T47D (cell line): ENCODE measurements around the gene KIRREL2.

ENCODE experiments used
- DNase-seq, 2 experiments: peaks; one replicate each; pipeline versions ENCODE4 v3.0.0 to v3.0.0-alpha.2; 2011 to 2012; ENCODE audit warnings: low read depth in 1 of 2, low spot score in 1 of 2
- JUND ChIP-seq: IDR thresholded peaks from 2 replicates; pipeline ENCODE4 v1.6.1; 2012; ENCODE audit warnings: low read depth
- in situ Hi-C: cut with HindIII; loops from 2 replicates; pipeline ENCODE4 v1.10.0; 2016; ENCODE audit warnings: low sequenced_read_pairs, low pct_unique_long_range_greater_than_20kb

The KIRREL2 gene

DNA sequence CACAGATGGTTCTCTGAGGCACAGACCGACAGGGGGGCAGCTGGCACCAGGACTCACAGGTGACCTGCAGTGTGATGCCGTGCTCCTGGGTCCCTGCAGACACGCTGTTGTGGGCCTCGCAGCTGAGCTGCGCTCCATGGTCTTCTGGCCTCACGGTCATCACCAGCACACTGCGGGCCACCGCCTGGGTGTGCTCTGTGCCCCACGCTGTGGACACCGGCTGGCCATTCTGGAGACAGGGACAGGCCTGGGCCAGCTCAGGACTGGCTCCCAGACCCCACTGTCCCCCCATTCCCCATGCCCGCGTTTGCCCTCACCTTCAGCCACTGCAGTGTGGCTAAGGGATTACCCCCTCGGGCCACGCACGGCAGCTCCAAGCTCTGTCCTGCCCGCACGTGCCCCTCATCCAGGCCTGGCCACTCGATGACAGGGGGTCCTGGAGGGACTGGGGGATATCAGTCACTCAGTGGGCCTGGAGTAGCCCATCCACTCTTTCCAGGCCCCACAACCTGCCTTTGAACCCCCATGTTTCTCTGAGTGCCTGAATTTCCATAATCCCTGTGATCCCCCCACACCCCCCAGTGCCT is 7.7 kb upstream of the KIRREL2 start:
- no peak for TF ChIP-seq JUND
- in situ Hi-C loops: no loop called here

GRCh38 chr19:35851213-35852028 is 5.3 kb upstream of the KIRREL2 start:
- in situ Hi-C loops: no loop called here
- TF ChIP-seq JUND: no peak
- DNase-seq: no peak

More for the DNA sequence above, 7.7 kb upstream of the KIRREL2 start:
- no peak for DNase-seq

- DNase-seq: no peak
- in situ Hi-C loops: no loop called here
- no peak for TF ChIP-seq JUND
Observed at GRCh38 chr19:35852029-35852780, 4.5 kb upstream of the KIRREL2 start, which contains the start of gene NPHS1. Gene NPHS1 (minus strand): TSS chr19:35852504. CDS start chr19:35851837, 667 bp downstream.

DNA sequence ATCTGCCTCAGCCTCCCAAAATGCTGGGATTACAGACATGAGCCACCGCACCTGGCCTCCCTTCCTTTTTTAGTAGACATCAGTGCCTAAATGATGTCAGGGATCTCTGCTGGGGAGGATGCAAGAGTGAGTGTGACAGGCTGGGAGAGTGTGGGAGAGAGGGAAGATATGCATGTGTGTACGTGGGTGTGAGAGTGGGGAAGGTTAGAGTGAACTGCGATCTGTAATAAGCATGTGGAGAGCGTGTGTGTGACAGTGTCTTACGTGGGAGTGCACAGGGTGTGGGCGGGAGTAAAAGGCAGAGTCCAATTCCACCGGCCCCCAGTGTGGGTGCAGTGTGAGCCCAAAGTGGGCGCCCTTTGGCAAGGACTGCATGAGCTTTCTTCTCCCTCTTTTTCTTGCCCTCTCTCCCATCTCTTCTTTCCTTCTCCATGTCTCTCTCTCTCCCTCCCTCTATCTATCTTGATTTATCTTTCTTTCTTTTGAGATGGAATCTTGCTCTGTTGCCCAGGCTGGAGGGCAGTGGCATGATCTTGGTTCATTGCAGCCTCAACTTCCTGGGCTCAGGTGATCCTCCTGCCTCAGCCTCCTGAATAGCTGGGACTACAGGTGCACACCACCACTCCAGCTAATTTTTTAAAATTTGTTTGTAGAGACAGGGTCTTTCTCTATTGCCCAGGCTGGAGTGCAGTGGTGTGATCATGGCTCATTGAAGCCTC is 3.5 kb upstream of the KIRREL2 start:
- DNase-seq: no peak
- in situ Hi-C loops: no loop called here
- no peak for TF ChIP-seq JUND

- in situ Hi-C loops: no loop called here
- DNase-seq: no peak
- no peak for TF ChIP-seq JUND
Observed at GRCh38 chr19:35858311-35858710, 1.6 kb downstream of the KIRREL2 start.

DNA sequence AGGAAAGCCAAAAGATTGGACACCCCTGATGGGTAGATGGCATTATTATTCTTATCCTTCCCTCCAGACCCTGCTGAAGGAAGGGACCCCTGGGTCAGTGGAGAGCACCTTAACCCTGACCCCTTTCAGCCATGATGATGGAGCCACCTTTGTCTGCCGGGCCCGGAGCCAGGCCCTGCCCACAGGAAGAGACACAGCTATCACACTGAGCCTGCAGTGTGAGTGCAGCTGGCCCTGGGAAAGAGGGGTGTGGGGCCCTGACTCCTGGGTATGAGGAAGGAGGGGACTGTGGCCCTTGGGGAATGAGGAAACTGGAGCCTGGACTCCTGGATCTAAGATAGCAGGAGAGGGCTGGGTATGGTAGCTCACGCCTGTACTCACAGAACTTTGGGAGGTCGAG is 2.7 kb downstream of the KIRREL2 start:
- no peak for DNase-seq
- no peak for TF ChIP-seq JUND
- in situ Hi-C loops: no loop called here

GRCh38 chr19:35860436-35860817 is 3.7 kb downstream of the KIRREL2 start:
- in situ Hi-C loops: no loop called here
- no peak for DNase-seq
- no peak for TF ChIP-seq JUND

DNA sequence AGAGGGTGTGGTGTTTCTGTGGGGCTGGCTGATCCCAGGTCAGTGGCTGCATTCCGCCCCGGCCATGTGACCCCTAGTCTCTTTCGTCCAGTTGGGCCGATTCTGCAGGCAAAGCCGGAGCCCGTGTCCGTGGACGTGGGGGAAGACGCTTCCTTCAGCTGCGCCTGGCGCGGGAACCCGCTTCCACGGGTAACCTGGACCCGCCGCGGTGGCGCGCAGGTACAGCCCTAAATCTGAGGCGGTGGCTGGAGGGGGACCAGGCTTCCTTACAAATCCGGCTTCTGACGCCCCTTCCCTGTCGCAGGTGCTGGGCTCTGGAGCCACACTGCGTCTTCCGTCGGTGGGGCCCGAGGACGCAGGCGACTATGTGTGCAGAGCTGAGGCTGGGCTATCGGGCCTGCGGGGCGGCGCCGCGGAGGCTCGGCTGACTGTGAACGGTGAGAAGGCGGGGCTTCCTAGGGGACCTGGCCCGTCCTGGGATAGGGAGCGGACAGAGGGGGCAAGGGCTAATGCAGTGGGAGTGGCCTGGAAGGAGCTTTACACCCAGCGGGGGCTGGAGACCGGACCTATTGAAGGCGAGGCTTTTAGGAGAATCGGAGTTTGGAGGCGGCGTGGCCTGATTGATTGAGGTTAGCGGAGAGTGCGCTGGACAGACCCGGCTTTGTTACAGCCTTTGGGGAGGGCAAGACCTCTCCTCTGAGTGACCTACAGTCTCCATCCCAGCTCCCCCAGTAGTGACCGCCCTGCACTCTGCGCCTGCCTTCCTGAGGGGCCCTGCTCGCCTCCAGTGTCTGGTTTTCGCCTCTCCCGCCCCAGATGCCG is 4.3 kb downstream of the KIRREL2 start:
- in situ Hi-C loops: no loop called here
- no peak for TF ChIP-seq JUND
- DNase-seq: no peak

DNA sequence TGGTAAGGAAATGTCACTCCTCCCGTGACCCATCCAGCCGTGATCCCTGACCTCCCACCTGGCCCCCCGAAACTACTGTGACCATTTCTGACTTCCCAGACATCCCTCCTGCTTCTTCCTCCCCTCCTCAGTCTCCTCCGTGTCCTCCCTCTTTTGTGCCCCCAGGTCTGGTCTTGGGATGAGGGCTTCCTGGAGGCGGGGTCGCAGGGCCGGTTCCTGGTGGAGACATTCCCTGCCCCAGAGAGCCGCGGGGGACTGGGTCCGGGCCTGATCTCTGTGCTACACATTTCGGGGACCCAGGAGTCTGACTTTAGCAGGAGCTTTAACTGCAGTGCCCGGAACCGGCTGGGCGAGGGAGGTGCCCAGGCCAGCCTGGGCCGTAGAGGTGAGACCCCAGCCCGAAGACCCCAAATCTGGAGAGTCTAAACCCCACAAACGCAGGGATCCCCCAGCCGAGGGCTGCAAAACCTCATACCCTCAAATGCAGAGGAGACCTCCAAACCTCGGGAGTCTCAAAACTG is 5.0 kb downstream of the KIRREL2 start:
- in situ Hi-C loops: no loop called here
- DNase-seq: no peak
- no peak for TF ChIP-seq JUND

DNA sequence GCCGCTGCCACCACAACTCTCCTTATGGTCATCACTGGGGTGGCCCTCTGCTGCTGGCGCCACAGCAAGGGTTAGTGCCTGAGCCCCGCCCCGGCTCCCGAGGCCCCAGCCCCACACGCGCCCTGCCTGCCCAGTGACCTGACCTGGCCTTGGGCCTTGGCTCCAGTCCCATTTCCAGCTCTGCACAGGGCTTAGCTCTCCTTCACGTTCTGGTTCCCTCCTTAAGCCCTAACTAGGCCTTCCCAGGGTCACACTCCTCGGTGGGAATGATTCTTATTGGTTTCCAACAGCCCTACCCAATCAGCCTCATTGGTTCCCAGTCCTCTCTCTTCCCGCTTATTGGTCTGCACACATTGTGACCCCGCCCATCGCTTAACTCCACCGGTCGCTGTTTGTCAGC is 5.8 kb downstream of the KIRREL2 start:
- peak in 1 of 2 experiments; percentile 7 for DNase-seq
- in situ Hi-C loops: no loop called here

GRCh38 chr19:35863018-35863417 is 6.3 kb downstream of the KIRREL2 start:
- DNase-seq: no peak
- in situ Hi-C loops: no loop called here
- TF ChIP-seq JUND: no peak

More for the DNA sequence above, 5.8 kb downstream of the KIRREL2 start:
- TF ChIP-seq JUND: no peak
